Naive B cell (primary cell): ENCODE data around the gene ITPKB. TPM values are rescaled to one million over a fixed set of nuclear protein-coding genes. Genes with fewer than 3 reads are reported as not detected.
"Not testable (repeated sequence)": the region's sequence is repeated elsewhere in the genome, so short reads cannot be mapped to it uniquely, and the experiment has no call there.

Experiments used
- ATAC-seq, 2 donors: fragments of 150-1000 bp; cut with Tn5 transposase; 2 replicates each; pipeline ENCODE4 v1.10.0; 2021; ENCODE audit warnings: low read depth in 2 of 2, mild to moderate bottlenecking in 2 of 2, moderate library complexity in 2 of 2
- DNase-seq: peaks from one replicate; pipeline ENCODE4 v3.0.0; 2022
- H3K27ac Mint-ChIP-seq, 6 donors: one replicate each; pipeline ENCODE4 v1.8.0; 2020 to 2022; ENCODE audit warnings: mild to moderate bottlenecking in 6 of 6, mixed read lengths in 6 of 6, moderate library complexity in 5 of 6, inconsistent platforms in 2 of 6
- H3K27me3 Mint-ChIP-seq, 3 donors: one replicate each; pipeline ENCODE4 v1.8.0; 2021 to 2022; ENCODE audit warnings: mixed read lengths in 3 of 3, mild to moderate bottlenecking in 1 of 3
- H3K36me3 Mint-ChIP-seq, 2 donors: one replicate each; pipeline ENCODE4 v1.8.0; 2020 to 2022; ENCODE audit warnings: mixed read lengths in 2 of 2, inconsistent platforms in 1 of 2, mild to moderate bottlenecking in 1 of 2
- H3K4me1 Mint-ChIP-seq, 3 donors: one replicate each; pipeline ENCODE4 v1.8.0; 2020 to 2022; ENCODE audit warnings: mixed read lengths in 3 of 3, inconsistent platforms in 1 of 3, mild to moderate bottlenecking in 1 of 3, moderate library complexity in 1 of 3
- H3K4me3 Mint-ChIP-seq, 8 donors: one replicate each; pipeline ENCODE4 v1.8.0; 2020 to 2022; ENCODE audit warnings: mild to moderate bottlenecking in 8 of 8, mixed read lengths in 8 of 8, moderate library complexity in 8 of 8, inconsistent platforms in 2 of 8
- H3K9me3 Mint-ChIP-seq, 7 donors: one replicate each; pipeline ENCODE4 v1.8.0; 2020 to 2022; ENCODE audit warnings: mixed read lengths in 7 of 7, mild to moderate bottlenecking in 5 of 7, inconsistent platforms in 2 of 7, moderate library complexity in 1 of 7
- polyA plus RNA-seq, 6 donors: library from polyadenylated mRNA; unstranded; fragments of 300-500 nt; fragmentation: Illumina TruSeq; gene quantifications; one replicate each; pipeline ENCODE4 v1.2.3, GENCODE V29; 2021; ENCODE audit warnings: low read depth in 6 of 6

Gene ITPKB
- polyA plus RNA-seq, 6 donors from 2014 or later = 24.5 to 48.9 (median 34.1) TPM

DNA sequence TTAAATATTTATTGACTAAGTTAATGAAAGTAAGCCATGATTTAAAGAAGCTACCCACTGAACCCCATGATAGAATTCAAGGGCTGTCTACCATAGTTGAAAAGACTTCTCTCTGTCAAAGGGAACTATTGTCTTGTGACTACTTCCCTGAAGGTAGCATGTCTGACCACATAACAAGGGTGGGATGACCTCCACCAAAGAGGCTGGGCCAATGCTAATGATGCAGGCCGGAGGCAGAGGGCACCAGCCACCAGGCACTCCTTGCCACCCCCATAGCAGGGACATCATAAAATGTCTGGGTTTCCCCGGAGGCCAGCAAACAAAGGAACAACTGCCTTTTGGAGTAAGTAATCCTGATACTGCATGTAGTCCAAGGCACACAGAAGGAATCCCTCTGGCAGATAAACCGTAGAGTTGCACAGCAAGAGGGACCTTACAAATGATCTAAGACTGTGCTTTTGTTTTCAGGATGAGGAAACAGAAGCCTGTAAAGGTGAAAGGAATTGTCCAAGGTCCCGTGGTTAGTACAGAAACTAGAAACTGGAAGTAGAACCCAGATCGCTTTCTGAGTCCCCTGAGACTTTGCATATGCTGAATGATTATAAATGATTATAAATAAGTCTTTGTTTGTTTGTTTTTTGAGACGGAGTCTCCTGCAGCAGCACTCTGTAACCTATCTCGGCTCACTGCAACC is 33.5 kb upstream of the ITPKB start:
- H3K4me3 Mint-ChIP-seq = no peak overlapping the region
- H3K9me3 Mint-ChIP-seq = no peaks in the 10 kb centered on the region
- H3K36me3 Mint-ChIP-seq = no peaks in the 10 kb centered on the region

DNA sequence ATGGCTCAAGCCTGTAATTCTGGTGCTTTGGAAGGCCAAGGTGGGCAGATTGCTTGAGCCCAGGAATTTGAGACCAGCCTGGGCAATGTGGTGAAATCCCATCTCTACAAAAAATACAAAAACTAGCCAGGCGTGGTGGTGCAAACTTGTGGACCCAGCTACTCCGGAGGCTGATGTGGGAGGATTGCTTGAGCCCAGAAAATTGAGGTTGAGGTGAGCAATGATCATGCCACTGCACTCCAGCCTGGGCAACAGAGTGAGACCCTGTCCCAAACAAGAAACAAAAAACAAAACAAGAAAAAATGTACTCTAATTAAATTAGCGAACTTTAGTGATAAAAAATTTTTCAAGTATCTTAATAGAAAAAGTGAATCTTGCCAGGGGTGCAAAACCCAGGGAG is 28.1 kb upstream of the ITPKB start:
- H3K4me3 Mint-ChIP-seq, H3K27ac Mint-ChIP-seq, DNase-seq, H3K9me3 Mint-ChIP-seq, ATAC-seq, H3K36me3 Mint-ChIP-seq: not testable (repeated sequence)
- peaks cover 9 to 26% (median 20%) of the 10 kb centered on the region in 3 donors for H3K27me3 Mint-ChIP-seq
- peaks cover 10 to 15% (median 11%) of the 10 kb centered on the region in 3 donors for H3K4me1 Mint-ChIP-seq

More for the DNA sequence above, 33.5 kb upstream of the ITPKB start:
- Mint-ChIP-seq H3K27me3 (no peaks in the 10 kb centered on the region), H3K27ac (peak overlapping the region in 1 of 6 donors; percentile 52), H3K4me1 (peaks cover 6 to 19% (median 10%) of the 10 kb centered on the region in 3 donors)
- ATAC-seq (peak; percentile 65 to 90), DNase-seq (peak; percentile 25)

DNA sequence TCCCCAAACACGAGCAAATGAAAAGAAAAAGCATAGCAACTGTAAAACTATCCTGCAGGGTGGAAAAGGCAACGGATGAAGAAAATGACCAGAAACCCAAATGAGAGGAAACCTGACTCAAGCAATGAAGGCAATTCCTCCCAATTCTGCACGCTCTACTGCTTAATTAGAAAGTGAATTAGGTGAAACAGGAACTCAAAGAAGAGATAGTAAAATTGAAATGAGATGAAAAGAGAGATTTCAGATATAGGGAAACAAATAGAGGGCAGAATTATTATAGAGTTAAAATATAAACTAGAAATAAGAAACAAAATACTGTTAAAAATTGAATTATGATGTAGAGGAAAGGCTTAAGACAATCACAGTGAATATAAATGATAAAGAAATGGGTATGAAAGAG is 27.5 kb upstream of the ITPKB start:
- Mint-ChIP-seq H3K36me3 (no peaks in the 10 kb centered on the region), H3K4me1 (peaks cover 5 to 15% (median 7%) of the 10 kb centered on the region in 3 donors), H3K27ac (no peak overlapping the region), H3K4me3 (no peak overlapping the region), H3K9me3 (no peaks in the 10 kb centered on the region), H3K27me3 (peaks cover 9 to 30% (median 23%) of the 10 kb centered on the region in 3 donors)
- no peak for ATAC-seq
- DNase-seq = no peak

DNA sequence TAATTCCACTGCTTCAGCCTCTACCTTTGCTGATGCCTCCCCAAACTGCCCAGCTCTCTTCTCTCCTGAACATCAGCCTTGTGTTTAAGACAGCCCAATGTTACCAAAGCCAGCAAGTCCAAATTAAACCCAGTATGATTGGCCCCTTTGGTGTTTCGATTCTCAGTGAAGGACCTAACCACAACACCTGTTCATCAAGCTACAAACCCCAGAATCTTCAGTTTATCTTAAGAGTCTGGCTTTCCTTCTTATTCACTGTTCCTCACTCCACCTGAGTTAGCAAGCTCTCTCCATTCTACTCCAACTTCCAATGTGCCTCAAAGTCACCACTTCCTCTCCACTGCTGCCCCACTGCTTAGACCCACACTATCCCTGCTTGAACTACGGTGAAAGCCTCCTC is 25.5 kb upstream of the ITPKB start:
- DNase-seq = no peak
- Mint-ChIP-seq H3K9me3 (no peaks in the 10 kb centered on the region), H3K36me3 (no peaks in the 10 kb centered on the region), H3K4me1 (peaks cover 5 to 15% (median 7%) of the 10 kb centered on the region in 3 donors), H3K27me3 (peaks cover 9 to 30% (median 23%) of the 10 kb centered on the region in 3 donors), H3K4me3 (peak overlapping the region in 1 of 8 donors; percentile 37), H3K27ac (no peak overlapping the region)
- no peak for ATAC-seq

DNA sequence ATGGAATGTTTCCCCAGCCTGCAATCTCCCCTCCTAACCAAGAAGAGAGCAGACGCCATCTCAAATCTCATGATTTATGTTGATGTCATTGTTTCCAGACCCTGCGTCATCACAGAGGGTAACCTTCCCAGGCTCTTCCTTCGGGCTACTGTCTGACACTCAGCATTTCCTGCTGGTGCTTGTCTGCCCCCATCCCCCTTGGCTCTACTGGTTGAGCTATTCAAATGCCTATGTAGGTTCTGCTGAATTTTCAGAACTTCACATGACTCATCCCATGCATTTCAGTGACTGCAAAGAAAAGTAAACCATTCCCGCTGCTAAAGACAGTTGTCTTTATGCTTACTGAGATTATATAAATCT is 24.8 kb upstream of the ITPKB start:
- H3K27me3 Mint-ChIP-seq = peaks cover 9 to 30% (median 23%) of the 10 kb centered on the region in 3 donors
- ATAC-seq (no peak), DNase-seq (no peak)
- H3K4me1 Mint-ChIP-seq = peaks cover 5 to 15% (median 7%) of the 10 kb centered on the region in 3 donors
- H3K27ac Mint-ChIP-seq = no peak overlapping the region
- H3K9me3 Mint-ChIP-seq = no peaks in the 10 kb centered on the region
- H3K4me3 Mint-ChIP-seq = no peak overlapping the region
- H3K36me3 Mint-ChIP-seq = no peaks in the 10 kb centered on the region

DNA sequence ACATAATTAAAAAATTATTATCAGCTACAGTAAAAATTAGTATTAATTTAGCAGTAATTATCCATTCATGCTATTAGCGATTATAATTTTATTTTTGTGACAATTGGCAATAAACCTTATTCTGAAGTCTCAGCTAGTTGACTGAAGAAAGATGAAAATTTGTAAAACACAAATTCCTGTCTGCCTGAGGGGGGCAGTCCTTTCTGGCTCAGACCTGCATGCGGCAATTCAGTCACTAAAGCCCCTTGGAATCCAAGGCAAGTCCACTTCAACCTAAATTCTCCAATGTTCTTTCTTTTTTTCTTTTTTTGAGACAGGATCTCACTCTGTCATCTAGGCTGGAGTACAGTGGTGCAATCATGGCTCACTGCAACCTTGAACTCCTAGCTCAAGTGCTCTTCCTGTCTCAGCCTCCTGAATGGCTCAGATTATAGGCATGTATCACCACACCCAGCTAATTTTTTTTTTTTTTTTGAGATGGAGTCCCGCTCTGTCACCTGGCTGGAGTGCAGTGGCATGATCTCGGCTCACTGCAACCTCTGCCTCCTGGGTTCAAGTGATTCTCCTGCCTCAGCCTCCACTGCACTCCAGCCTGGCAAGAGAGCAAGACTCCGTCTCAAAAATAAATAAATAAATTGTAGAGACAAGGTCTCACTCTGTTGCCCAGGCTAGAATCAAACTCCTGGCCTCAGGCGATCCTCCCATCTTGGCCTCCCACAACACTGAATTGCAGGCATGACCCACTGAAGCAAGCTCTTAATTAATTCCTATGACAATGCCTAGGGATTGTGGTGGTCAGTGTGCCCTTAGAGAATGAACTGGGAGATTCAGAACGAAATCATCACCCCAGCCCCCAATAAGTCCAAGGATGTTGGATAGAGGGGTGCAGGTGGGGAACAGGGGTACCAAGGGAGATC is 24.2 kb upstream of the ITPKB start:
- peak overlapping the region in 1 of 6 donors; percentile 50 for H3K27ac Mint-ChIP-seq
- no peak overlapping the region for H3K4me3 Mint-ChIP-seq
- ATAC-seq (no peak), DNase-seq (no peak)
- H3K27me3 Mint-ChIP-seq = peaks cover 9 to 30% (median 23%) of the 10 kb centered on the region in 3 donors
- H3K36me3 Mint-ChIP-seq = no peaks in the 10 kb centered on the region
- H3K4me1 Mint-ChIP-seq = peaks cover 5 to 15% (median 7%) of the 10 kb centered on the region in 3 donors
- H3K9me3 Mint-ChIP-seq = no peaks in the 10 kb centered on the region

- ATAC-seq = no peak
- H3K4me1 Mint-ChIP-seq = peaks cover 5 to 15% (median 7%) of the 10 kb centered on the region in 3 donors
- H3K36me3 Mint-ChIP-seq = no peaks in the 10 kb centered on the region
Observed at GRCh38 chr1:226762055-226762454, 23.0 kb upstream of the ITPKB start.

GRCh38 chr1:226761322-226761721 is 22.2 kb upstream of the ITPKB start:
- no peak overlapping the region for H3K4me3 Mint-ChIP-seq
- peaks cover 2 to 9% (median 4%) of the 10 kb centered on the region in 3 donors for H3K4me1 Mint-ChIP-seq
- peaks cover 9 to 30% (median 23%) of the 10 kb centered on the region in 3 donors for H3K27me3 Mint-ChIP-seq
- no peak for ATAC-seq
- DNase-seq = no peak
- no peaks in the 10 kb centered on the region for H3K9me3 Mint-ChIP-seq
- no peaks in the 10 kb centered on the region for H3K36me3 Mint-ChIP-seq
- no peak overlapping the region for H3K27ac Mint-ChIP-seq

More at GRCh38 chr1:226762055-226762454, 23.0 kb upstream of the ITPKB start:
- H3K27me3 Mint-ChIP-seq = peaks cover 9 to 30% (median 23%) of the 10 kb centered on the region in 3 donors
- peak overlapping the region in 1 of 8 donors; percentile 35 for H3K4me3 Mint-ChIP-seq
- no peaks in the 10 kb centered on the region for H3K9me3 Mint-ChIP-seq
- no peak for DNase-seq
- no peak overlapping the region for H3K27ac Mint-ChIP-seq

GRCh38 chr1:226754793-226755533 is 15.9 kb upstream of the ITPKB start:
- H3K9me3 Mint-ChIP-seq = no peaks in the 10 kb centered on the region
- no peak overlapping the region for H3K27ac Mint-ChIP-seq
- H3K4me1 Mint-ChIP-seq = peaks cover 3 to 10% (median 5%) of the 10 kb centered on the region in 3 donors
- no peak overlapping the region for H3K4me3 Mint-ChIP-seq
- ATAC-seq = no peak
- no peak for DNase-seq
- peaks cover 0 to 6% (median 0%) of the 10 kb centered on the region in 3 donors for H3K27me3 Mint-ChIP-seq
- H3K36me3 Mint-ChIP-seq = no peaks in the 10 kb centered on the region

DNA sequence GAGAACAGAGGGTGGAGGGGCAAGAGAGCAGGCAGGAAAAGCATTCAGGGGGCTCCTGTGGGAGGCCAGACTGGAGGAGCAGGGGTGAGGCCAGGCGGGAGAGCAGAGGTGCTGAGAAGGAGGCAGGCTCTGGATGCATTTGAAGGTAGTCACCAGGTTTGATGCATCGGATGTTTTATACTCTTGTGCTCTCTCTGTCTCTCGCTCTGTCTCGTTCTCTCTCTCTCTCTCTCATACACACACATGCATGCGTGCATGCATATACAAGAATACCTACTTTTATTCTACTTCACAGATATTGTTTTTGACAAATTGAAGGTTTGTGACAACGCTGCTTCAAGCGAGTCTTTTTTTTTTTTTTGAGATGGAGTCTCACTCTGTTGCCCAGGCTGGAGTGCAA is 15.0 kb upstream of the ITPKB start:
- H3K36me3 Mint-ChIP-seq = no peaks in the 10 kb centered on the region
- H3K27ac Mint-ChIP-seq = peak overlapping the region in 1 of 6 donors; percentile 82
- no peaks in the 10 kb centered on the region for H3K9me3 Mint-ChIP-seq
- no peak overlapping the region for H3K4me3 Mint-ChIP-seq
- no peak for ATAC-seq
- H3K27me3 Mint-ChIP-seq = peaks cover 0 to 6% (median 0%) of the 10 kb centered on the region in 3 donors
- DNase-seq = no peak
- H3K4me1 Mint-ChIP-seq = peaks cover 9 to 15% (median 12%) of the 10 kb centered on the region in 3 donors

DNA sequence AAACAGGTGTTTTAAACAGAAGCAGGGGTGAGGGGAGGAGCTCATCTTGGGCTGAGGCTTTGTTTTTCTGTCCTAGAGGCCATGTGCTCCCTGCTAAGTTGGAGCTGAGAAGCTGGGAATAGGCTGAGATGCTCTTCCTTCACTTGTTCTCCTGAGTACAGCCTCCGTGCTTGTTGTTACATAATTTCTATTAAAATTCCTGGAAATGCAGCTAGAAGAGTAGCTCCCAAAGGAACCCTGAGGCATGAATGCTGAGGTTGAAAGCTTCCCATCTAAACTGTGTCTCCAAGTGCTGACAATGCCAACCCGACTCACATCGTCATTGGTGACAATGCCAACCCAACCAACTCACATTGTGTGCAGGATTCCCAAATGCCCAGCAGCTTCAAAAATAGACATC is 12.6 kb upstream of the ITPKB start:
- no peak for DNase-seq
- ATAC-seq = no peak
- H3K27ac Mint-ChIP-seq = no peak overlapping the region
- no peaks in the 10 kb centered on the region for H3K9me3 Mint-ChIP-seq
- no peak overlapping the region for H3K4me3 Mint-ChIP-seq
- no peaks in the 10 kb centered on the region for H3K36me3 Mint-ChIP-seq
- peaks cover 16 to 24% (median 22%) of the 10 kb centered on the region in 3 donors for H3K4me1 Mint-ChIP-seq
- H3K27me3 Mint-ChIP-seq = peaks cover 0 to 6% (median 0%) of the 10 kb centered on the region in 3 donors

DNA sequence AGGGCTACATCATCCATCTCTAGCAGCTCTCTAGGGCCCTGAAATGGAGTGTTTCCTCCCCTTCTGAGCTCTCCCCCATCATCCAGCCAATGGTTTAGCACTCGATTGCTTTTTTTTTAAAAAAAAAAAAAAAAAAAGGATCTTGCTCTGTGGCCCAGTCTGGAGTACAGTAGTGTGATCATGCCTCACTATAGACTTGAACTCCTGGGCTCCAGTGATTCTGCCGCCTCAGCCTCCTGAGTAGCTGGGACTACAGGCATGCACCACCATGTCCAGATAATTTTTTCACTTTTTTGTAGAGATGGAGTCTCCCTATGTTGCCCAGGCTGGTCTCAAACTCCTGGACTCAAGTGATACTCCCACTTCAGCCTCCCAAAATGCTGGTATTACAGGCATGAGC is 12.1 kb upstream of the ITPKB start:
- Mint-ChIP-seq H3K4me3 (no peak overlapping the region), H3K27me3 (peaks cover 0 to 6% (median 0%) of the 10 kb centered on the region in 3 donors), H3K36me3 (no peaks in the 10 kb centered on the region), H3K4me1 (peaks cover 16 to 24% (median 22%) of the 10 kb centered on the region in 3 donors), H3K27ac (no peak overlapping the region), H3K9me3 (no peaks in the 10 kb centered on the region)
- DNase-seq = no peak
- ATAC-seq = no peak

GRCh38 chr1:226749467-226749866 is 10.4 kb upstream of the ITPKB start:
- peak overlapping the region; percentile 72 to 92 (median 86) for H3K27ac Mint-ChIP-seq

More at GRCh38 chr1:226749467-226749866, 10.4 kb upstream of the ITPKB start:
- Mint-ChIP-seq H3K36me3 (no peaks in the 10 kb centered on the region), H3K9me3 (no peaks in the 10 kb centered on the region), H3K4me3 (peak overlapping the region in 1 of 8 donors; percentile 55), H3K27me3 (peaks cover 0 to 6% (median 0%) of the 10 kb centered on the region in 3 donors), H3K4me1 (peaks cover 16 to 24% (median 22%) of the 10 kb centered on the region in 3 donors)
- DNase-seq (peak; percentile 31), ATAC-seq (peak; percentile 95 to 96)
